CD8-positive, alpha-beta memory T cell (primary cell): Measurements from ENCODE around the gene LIMCH1. TPM values are rescaled to one million over a fixed set of nuclear protein-coding genes. Genes with fewer than 3 reads are reported as not detected.
A peak's percentile ranks its signal among the peaks of the same experiment; 100 is the strongest.

Experiments used
- CTCF ChIA-PET: fragments of 350-600 bp; sonication (Branson Sonifier 250); formaldehyde crosslinking; loops from one replicate; lab custom pipeline; 2021; ENCODE audit warnings: antibody characterized with exemption; lab: Charles Lee
- POLR2A ChIA-PET: fragments of 350-600 bp; sonication (Branson Sonifier 250); formaldehyde crosslinking; loops from one replicate; lab custom pipeline; 2021; ENCODE audit warnings: antibody characterized with exemption; lab: Charles Lee
- DNase-seq, 5 donors: peaks; one replicate each; pipeline versions ENCODE4 v3.0.0 to v3.0.0-alpha.2; 2020 to 2022; ENCODE audit warnings: mixed read lengths in 1 of 5
- H3K27ac ChIP-seq: one replicate; pipeline ENCODE4 v1.7.0; 2013; ENCODE audit warnings: low read depth, mild to moderate bottlenecking, low read length, moderate library complexity
- H3K27me3 ChIP-seq: 2 replicates; pipeline ENCODE4 v1.7.0; 2013; ENCODE audit warnings: low read length, mild to moderate bottlenecking; ENCODE audit not compliant: insufficient read depth, poor library complexity, severe bottlenecking
- H3K36me3 ChIP-seq: 2 replicates; pipeline ENCODE4 v1.7.0; 2013; ENCODE audit warnings: mild to moderate bottlenecking, low read length, moderate library complexity; ENCODE audit not compliant: insufficient read depth
- H3K4me1 ChIP-seq: 2 replicates; pipeline ENCODE4 v1.7.0; 2013; ENCODE audit warnings: mild to moderate bottlenecking, low read length, moderate library complexity; ENCODE audit not compliant: insufficient read depth
- H3K4me3 ChIP-seq: 2 replicates; pipeline ENCODE4 v1.7.0; 2013; ENCODE audit warnings: mild to moderate bottlenecking, low read length
- H3K9me3 ChIP-seq: 2 replicates; pipeline ENCODE4 v1.7.0; 2013; ENCODE audit warnings: mild to moderate bottlenecking, low read length
- H3K27ac Mint-ChIP-seq, 8 donors: one replicate each; pipeline ENCODE4 v1.8.0; 2020 to 2021; ENCODE audit warnings: mixed read lengths in 8 of 8, mild to moderate bottlenecking in 6 of 8, inconsistent platforms in 3 of 8, moderate library complexity in 3 of 8
- H3K27me3 Mint-ChIP-seq, 2 donors: one replicate each; pipeline ENCODE4 v1.8.0; 2020 to 2021; ENCODE audit warnings: mixed read lengths in 2 of 2, mild to moderate bottlenecking in 1 of 2, moderate library complexity in 1 of 2
- H3K36me3 Mint-ChIP-seq, 3 donors: one replicate each; pipeline ENCODE4 v1.8.0; 2020 to 2021; ENCODE audit warnings: mixed read lengths in 3 of 3, inconsistent platforms in 1 of 3, mild to moderate bottlenecking in 1 of 3
- H3K4me1 Mint-ChIP-seq, 3 donors: one replicate each; pipeline ENCODE4 v1.8.0; 2020 to 2021; ENCODE audit warnings: mixed read lengths in 3 of 3, inconsistent platforms in 1 of 3, mild to moderate bottlenecking in 1 of 3
- H3K4me3 Mint-ChIP-seq, 7 donors: one replicate each; pipeline ENCODE4 v1.8.0; 2020 to 2021; ENCODE audit warnings: mixed read lengths in 7 of 7, mild to moderate bottlenecking in 6 of 7, moderate library complexity in 4 of 7, inconsistent platforms in 2 of 7
- H3K9me3 Mint-ChIP-seq, 5 donors: one replicate each; pipeline ENCODE4 v1.8.0; 2020 to 2022; ENCODE audit warnings: mixed read lengths in 5 of 5, mild to moderate bottlenecking in 3 of 5, moderate library complexity in 2 of 5, inconsistent platforms in 1 of 5
- polyA plus RNA-seq: library from polyadenylated mRNA; unstranded; fragments of 300-500 nt; fragmentation: Illumina TruSeq; gene quantifications from one replicate; pipeline ENCODE4 v1.2.3, GENCODE V29; 2021
- total RNA-seq, 2 experiments: library from RNA; stranded (reverse); gene quantifications; one replicate each; pipeline ENCODE4 v1.2.3, GENCODE V29; 2021

LIMCH1 gene
- total and polyA plus RNA-seq, 3 experiments from 2014 or later: not detected

- no peak overlapping the region for H3K27ac ChIP-seq
- no peaks in the 10 kb centered on the region for H3K27me3 ChIP-seq
- Mint-ChIP-seq H3K36me3 (no peaks in the 10 kb centered on the region), H3K4me1 (no peaks in the 10 kb centered on the region), H3K27ac (no peak overlapping the region), H3K27me3 (peaks cover 0 to 4% of the 10 kb centered on the region in 2 donors), H3K4me3 (no peak overlapping the region), H3K9me3 (peaks cover 0 to under 1% (median 0%) of the 10 kb centered on the region in 5 donors)
- no peak for DNase-seq
- no peaks in the 10 kb centered on the region for H3K9me3 ChIP-seq
- POLR2A ChIA-PET: no interaction called here
- no peaks in the 10 kb centered on the region for H3K36me3 ChIP-seq
- CTCF ChIA-PET: no interaction called here
- H3K4me1 ChIP-seq: no peaks in the 10 kb centered on the region
- no peak overlapping the region for H3K4me3 ChIP-seq
Measured at GRCh38 chr4:41683326-41683725, 145.4 kb downstream of the LIMCH1 start.

GRCh38 chr4:41686893-41687292 lies 148.9 kb downstream of the LIMCH1 start:
- H3K4me1 ChIP-seq: no peaks in the 10 kb centered on the region
- H3K36me3 ChIP-seq: no peaks in the 10 kb centered on the region
- no peak overlapping the region for H3K4me3 ChIP-seq
- ChIA-PET CTCF (no interaction called here), POLR2A (no interaction called here)
- Mint-ChIP-seq H3K4me3 (no peak overlapping the region), H3K4me1 (no peaks in the 10 kb centered on the region), H3K9me3 (peaks cover 0 to 2% (median 0%) of the 10 kb centered on the region in 5 donors), H3K36me3 (no peaks in the 10 kb centered on the region), H3K27ac (no peak overlapping the region), H3K27me3 (peaks cover 2 to 11% of the 10 kb centered on the region in 2 donors)
- no peak overlapping the region for H3K27ac ChIP-seq
- no peak for DNase-seq
- no peaks in the 10 kb centered on the region for H3K9me3 ChIP-seq
- H3K27me3 ChIP-seq: no peaks in the 10 kb centered on the region

GRCh38 chr4:41687971-41688370 lies 150.0 kb downstream of the LIMCH1 start:
- Mint-ChIP-seq H3K27me3 (peaks cover 2 to 13% of the 10 kb centered on the region in 2 donors), H3K4me1 (peaks cover 2% of the 10 kb centered on the region in 3 donors), H3K27ac (peak overlapping the region in 1 of 8 donors; percentile 19), H3K36me3 (no peaks in the 10 kb centered on the region), H3K9me3 (peaks cover 0 to 2% (median 0%) of the 10 kb centered on the region in 5 donors), H3K4me3 (no peak overlapping the region)
- H3K4me1 ChIP-seq: no peaks in the 10 kb centered on the region
- H3K9me3 ChIP-seq: no peaks in the 10 kb centered on the region
- no peaks in the 10 kb centered on the region for H3K36me3 ChIP-seq
- ChIA-PET CTCF (no interaction called here), POLR2A (no interaction called here)
- no peaks in the 10 kb centered on the region for H3K27me3 ChIP-seq
- H3K4me3 ChIP-seq: no peak overlapping the region
- no peak overlapping the region for H3K27ac ChIP-seq
- no peak for DNase-seq

GRCh38 chr4:41692717-41693345 lies 154.9 kb downstream of the LIMCH1 start:
- Mint-ChIP-seq H3K27me3 (peaks cover 2 to 10% of the 10 kb centered on the region in 2 donors), H3K36me3 (no peaks in the 10 kb centered on the region), H3K27ac (peak overlapping the region in 1 of 8 donors; percentile 43), H3K9me3 (peaks cover 0 to 2% (median 0%) of the 10 kb centered on the region in 5 donors), H3K4me3 (no peak overlapping the region), H3K4me1 (peaks cover 3 to 4% (median 3%) of the 10 kb centered on the region in 3 donors)
- peak in 1 of 5 donors; percentile 1 for DNase-seq
- Histone ChIP-seq H3K4me1 (no peaks in the 10 kb centered on the region), H3K4me3 (no peak overlapping the region), H3K36me3 (no peaks in the 10 kb centered on the region), H3K9me3 (no peaks in the 10 kb centered on the region), H3K27me3 (no peaks in the 10 kb centered on the region), H3K27ac (no peak overlapping the region)
- POLR2A ChIA-PET: no interaction called here
- CTCF ChIA-PET: interaction anchor here (0.9 kb wide), 1 partner anchor 9 kb away, joined by 3 read pairs; no protein-coding TSS in a partner anchor

- POLR2A ChIA-PET: no interaction called here
- Mint-ChIP-seq H3K9me3 (no peaks in the 10 kb centered on the region), H3K4me3 (no peak overlapping the region), H3K36me3 (no peaks in the 10 kb centered on the region), H3K4me1 (peaks cover 3 to 4% (median 3%) of the 10 kb centered on the region in 3 donors), H3K27me3 (peaks cover 0 to 15% of the 10 kb centered on the region in 2 donors), H3K27ac (no peak overlapping the region)
- no peak overlapping the region for H3K27ac ChIP-seq
- CTCF ChIA-PET: interaction anchor here (0.9 kb wide), 1 partner anchor 8 kb away, joined by 3 read pairs; no protein-coding TSS in a partner anchor
- H3K4me3 ChIP-seq: no peak overlapping the region
- DNase-seq: no peak
- no peaks in the 10 kb centered on the region for H3K4me1 ChIP-seq
- no peaks in the 10 kb centered on the region for H3K36me3 ChIP-seq
- no peaks in the 10 kb centered on the region for H3K9me3 ChIP-seq
- no peaks in the 10 kb centered on the region for H3K27me3 ChIP-seq
Measured at GRCh38 chr4:41693629-41694028, 155.7 kb downstream of the LIMCH1 start.

GRCh38 chr4:41696131-41696530 lies 158.2 kb downstream of the LIMCH1 start:
- Mint-ChIP-seq H3K9me3 (no peaks in the 10 kb centered on the region), H3K4me1 (peaks cover 3 to 4% (median 3%) of the 10 kb centered on the region in 3 donors), H3K27me3 (peaks cover 0 to 8% of the 10 kb centered on the region in 2 donors), H3K27ac (no peak overlapping the region), H3K36me3 (no peaks in the 10 kb centered on the region), H3K4me3 (no peak overlapping the region)
- CTCF ChIA-PET: no interaction called here
- Histone ChIP-seq H3K36me3 (no peaks in the 10 kb centered on the region), H3K4me3 (no peak overlapping the region), H3K9me3 (no peaks in the 10 kb centered on the region), H3K27me3 (no peaks in the 10 kb centered on the region), H3K27ac (no peak overlapping the region), H3K4me1 (no peaks in the 10 kb centered on the region)
- DNase-seq: no peak
- POLR2A ChIA-PET: no interaction called here

- H3K36me3 Mint-ChIP-seq: no peaks in the 10 kb centered on the region
- H3K27me3 Mint-ChIP-seq: peaks cover 0 to 12% of the 10 kb centered on the region in 2 donors
- no peaks in the 10 kb centered on the region for H3K9me3 Mint-ChIP-seq
- H3K4me3 Mint-ChIP-seq: no peak overlapping the region
- H3K4me3 ChIP-seq: no peak overlapping the region
- no peaks in the 10 kb centered on the region for H3K4me1 ChIP-seq
- H3K27ac ChIP-seq: no peak overlapping the region
- no peaks in the 10 kb centered on the region for H3K27me3 ChIP-seq
- peaks cover 3 to 4% (median 3%) of the 10 kb centered on the region in 3 donors for H3K4me1 Mint-ChIP-seq
- H3K36me3 ChIP-seq: no peaks in the 10 kb centered on the region
- no peak for DNase-seq
- no peaks in the 10 kb centered on the region for H3K9me3 ChIP-seq
- H3K27ac Mint-ChIP-seq: no peak overlapping the region
- ChIA-PET CTCF (no interaction called here), POLR2A (no interaction called here)
Measured at GRCh38 chr4:41696763-41697162, 158.8 kb downstream of the LIMCH1 start.

- Histone ChIP-seq H3K36me3 (no peaks in the 10 kb centered on the region), H3K9me3 (no peaks in the 10 kb centered on the region), H3K4me1 (no peaks in the 10 kb centered on the region), H3K27ac (no peak overlapping the region), H3K27me3 (no peaks in the 10 kb centered on the region), H3K4me3 (no peak overlapping the region)
- ChIA-PET POLR2A (no interaction called here), CTCF (interaction anchor here (1.0 kb wide), 1 partner anchor 9 kb away, joined by 3 read pairs; no protein-coding TSS in a partner anchor)
- Mint-ChIP-seq H3K4me1 (no peaks in the 10 kb centered on the region), H3K27me3 (peaks cover 2 to 27% of the 10 kb centered on the region in 2 donors), H3K36me3 (no peaks in the 10 kb centered on the region), H3K4me3 (no peak overlapping the region), H3K9me3 (peaks cover 0 to 5% (median 2%) of the 10 kb centered on the region in 5 donors), H3K27ac (no peak overlapping the region)
- no peak for DNase-seq
Measured at GRCh38 chr4:41701983-41702382, 164.0 kb downstream of the LIMCH1 start.
